Measurements from ENCODE around the gene CMTM3. TPM values are rescaled to one million over a fixed set of nuclear protein-coding genes. Genes with fewer than 3 reads are reported as not detected.

The CMTM3 gene
- total and polyA plus RNA-seq, 7 donors, result 2.6 to 7.6 (median 4.8) TPM

GRCh38 chr16:66634527-66635196 lies 30.2 kb downstream of the CMTM3 start:
- no peaks in the 10 kb centered on the region for H3K36me3 ChIP-seq (ENCODE audit: insufficient read depth in 1 of 2, low read depth in 1 of 2)
- intact Hi-C loops (cut with DNase I), result no loop called here
- ATAC-seq (no peak), DNase-seq (no peak)
- TF ChIP-seq CTCF (IDR thresholded peaks at IDR 0.05), result no peak
- H3K27me3 ChIP-seq (ENCODE audit: insufficient read depth in 3 of 3, low read length in 2 of 3), result no peaks in the 10 kb centered on the region
- no peak overlapping the region for H3K4me3 ChIP-seq
- no peaks in the 10 kb centered on the region for H3K9me3 ChIP-seq
- no peaks in the 10 kb centered on the region for H3K4me1 ChIP-seq
- H3K27ac ChIP-seq, result no peak overlapping the region
- 95 to 97% (median 96%) methylated on average over 4 of the region's 4 CpGs for WGBS, 3 donors

- Histone ChIP-seq H3K9me3 (no peaks in the 10 kb centered on the region), H3K27ac (no peak overlapping the region), H3K36me3 (ENCODE audit: insufficient read depth in 1 of 2, low read depth in 1 of 2) (no peaks in the 10 kb centered on the region), H3K4me3 (no peak overlapping the region), H3K4me1 (no peaks in the 10 kb centered on the region), H3K27me3 (ENCODE audit: insufficient read depth in 3 of 3, low read length in 2 of 3) (no peaks in the 10 kb centered on the region)
- WGBS, 3 donors, result 75 to 95% (median 84%) methylated on average over 6 of the region's 6 CpGs
- intact Hi-C loops (cut with DNase I), result no loop called here
- no peak for TF ChIP-seq CTCF (IDR thresholded peaks at IDR 0.05)
- ATAC-seq, result no peak
- no peak for DNase-seq
Measured at GRCh38 chr16:66635406-66635805, 30.9 kb downstream of the CMTM3 start.

- H3K36me3 ChIP-seq (ENCODE audit: insufficient read depth in 1 of 2, low read depth in 1 of 2), result no peaks in the 10 kb centered on the region
- intact Hi-C loops (cut with DNase I), result no loop called here
- H3K4me1 ChIP-seq, result no peaks in the 10 kb centered on the region
- H3K27me3 ChIP-seq (ENCODE audit: insufficient read depth in 3 of 3, low read length in 2 of 3), result no peaks in the 10 kb centered on the region
- no peak for ATAC-seq
- 64 to 67% (median 65%) methylated on average over 5 of the region's 5 CpGs for WGBS, 3 donors
- no peak overlapping the region for H3K27ac ChIP-seq
- no peak overlapping the region for H3K4me3 ChIP-seq
- H3K9me3 ChIP-seq, result no peaks in the 10 kb centered on the region
- DNase-seq, result no peak
- TF ChIP-seq CTCF (IDR thresholded peaks at IDR 0.05), result no peak
Measured at GRCh38 chr16:66636199-66636598, 31.7 kb downstream of the CMTM3 start.

- Histone ChIP-seq H3K36me3 (ENCODE audit: insufficient read depth in 1 of 2, low read depth in 1 of 2) (no peaks in the 10 kb centered on the region), H3K4me3 (no peak overlapping the region), H3K27me3 (ENCODE audit: insufficient read depth in 3 of 3, low read length in 2 of 3) (no peaks in the 10 kb centered on the region), H3K4me1 (peaks cover 7% of the 10 kb centered on the region), H3K9me3 (no peaks in the 10 kb centered on the region), H3K27ac (no peak overlapping the region)
- DNase-seq, result no peak
- intact Hi-C loops (cut with DNase I), result no loop called here
- no peak for ATAC-seq
- TF ChIP-seq CTCF (IDR thresholded peaks at IDR 0.05), result no peak
- WGBS, 3 donors, result 83 to 87% (median 85%) methylated on average over 3 of the region's 3 CpGs
Measured at GRCh38 chr16:66637806-66638205, 33.3 kb downstream of the CMTM3 start.
